ENCODE data around the gene AOPEP. TPM values are rescaled to one million over a fixed set of nuclear protein-coding genes. Genes with fewer than 3 reads are reported as not detected.

AOPEP gene
- total RNA-seq, 1 donor from 2014 or later: 25.8 TPM

DNA sequence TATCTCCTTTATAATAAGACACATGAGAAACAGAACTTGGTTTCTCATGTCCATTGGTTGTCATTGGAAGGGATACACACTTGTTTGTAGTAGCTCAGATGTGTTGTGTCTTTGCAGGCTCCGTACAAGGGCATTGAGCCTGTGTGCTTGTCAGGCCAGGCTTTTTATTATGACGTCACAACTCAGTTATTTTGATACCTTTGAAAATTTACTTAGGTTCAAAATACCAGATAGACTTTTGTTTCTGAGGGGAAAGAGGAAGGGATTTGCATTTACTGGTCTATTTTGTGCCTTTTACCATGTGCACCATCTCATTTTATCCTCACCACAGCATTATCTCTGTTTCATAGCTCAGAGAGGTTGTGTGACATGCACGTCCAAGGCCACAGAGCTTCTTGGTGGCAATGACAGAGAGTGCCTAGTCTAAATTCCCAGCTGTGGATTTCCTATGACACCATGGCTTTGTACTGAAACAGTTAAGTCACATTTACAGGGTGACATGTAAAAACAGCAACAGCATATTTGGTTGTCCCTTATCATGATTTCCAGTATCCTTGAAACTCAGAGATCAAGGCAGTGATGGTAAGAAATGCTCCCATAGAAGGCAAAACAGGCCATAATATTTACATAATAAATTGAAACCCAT, 268.7 kb downstream of the AOPEP start:
- H3K4me1 Mint-ChIP-seq (ENCODE audit: low read depth, unreplicated experiment): no peaks in the 10 kb centered on the region
- DNase-seq: no peak
- no peak overlapping the region for H3K27ac Mint-ChIP-seq (ENCODE audit: unreplicated experiment)
- no peaks in the 10 kb centered on the region for H3K9me3 Mint-ChIP-seq (ENCODE audit: unreplicated experiment)
- H3K36me3 Mint-ChIP-seq (ENCODE audit: unreplicated experiment): no peaks in the 10 kb centered on the region
- no peaks in the 10 kb centered on the region for H3K27me3 Mint-ChIP-seq (ENCODE audit: unreplicated experiment)
- no peak overlapping the region for H3K4me3 Mint-ChIP-seq (ENCODE audit: unreplicated experiment)
- TF ChIP-seq, protein P1, sequence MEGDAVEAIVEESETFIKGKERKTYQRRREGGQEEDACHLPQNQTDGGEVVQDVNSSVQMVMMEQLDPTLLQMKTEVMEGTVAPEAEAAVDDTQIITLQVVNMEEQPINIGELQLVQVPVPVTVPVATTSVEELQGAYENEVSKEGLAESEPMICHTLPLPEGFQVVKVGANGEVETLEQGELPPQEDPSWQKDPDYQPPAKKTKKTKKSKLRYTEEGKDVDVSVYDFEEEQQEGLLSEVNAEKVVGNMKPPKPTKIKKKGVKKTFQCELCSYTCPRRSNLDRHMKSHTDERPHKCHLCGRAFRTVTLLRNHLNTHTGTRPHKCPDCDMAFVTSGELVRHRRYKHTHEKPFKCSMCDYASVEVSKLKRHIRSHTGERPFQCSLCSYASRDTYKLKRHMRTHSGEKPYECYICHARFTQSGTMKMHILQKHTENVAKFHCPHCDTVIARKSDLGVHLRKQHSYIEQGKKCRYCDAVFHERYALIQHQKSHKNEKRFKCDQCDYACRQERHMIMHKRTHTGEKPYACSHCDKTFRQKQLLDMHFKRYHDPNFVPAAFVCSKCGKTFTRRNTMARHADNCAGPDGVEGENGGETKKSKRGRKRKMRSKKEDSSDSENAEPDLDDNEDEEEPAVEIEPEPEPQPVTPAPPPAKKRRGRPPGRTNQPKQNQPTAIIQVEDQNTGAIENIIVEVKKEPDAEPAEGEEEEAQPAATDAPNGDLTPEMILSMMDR (IDR thresholded peaks at IDR 0.05; ENCODE audit: partially characterized antibody, unreplicated experiment): no peak

DNA sequence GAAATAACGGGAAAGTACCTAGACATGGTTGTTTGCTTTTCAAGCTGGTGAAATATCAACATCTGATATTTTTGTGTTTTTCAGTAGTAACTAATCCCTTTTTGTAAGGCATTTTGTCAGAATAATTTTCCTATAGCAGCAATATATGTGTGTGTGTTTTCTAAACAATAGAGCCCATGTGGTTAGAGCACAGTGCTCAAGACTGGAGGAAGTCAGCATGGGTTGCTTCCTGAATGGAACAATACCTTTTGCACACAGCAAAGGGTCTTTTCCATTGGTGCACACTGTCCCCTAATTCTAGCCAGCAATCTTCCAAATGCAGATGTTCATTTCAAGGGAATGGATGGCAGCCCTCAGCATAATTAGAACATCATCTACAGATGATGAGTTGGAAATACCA, 270.1 kb downstream of the AOPEP start:
- TF ChIP-seq, protein P1 (IDR thresholded peaks at IDR 0.05; ENCODE audit: partially characterized antibody, unreplicated experiment): no peak
- no peaks in the 10 kb centered on the region for H3K9me3 Mint-ChIP-seq (ENCODE audit: unreplicated experiment)
- no peaks in the 10 kb centered on the region for H3K4me1 Mint-ChIP-seq (ENCODE audit: low read depth, unreplicated experiment)
- no peak overlapping the region for H3K27ac Mint-ChIP-seq (ENCODE audit: unreplicated experiment)
- DNase-seq: no peak
- H3K36me3 Mint-ChIP-seq (ENCODE audit: unreplicated experiment): no peaks in the 10 kb centered on the region
- H3K4me3 Mint-ChIP-seq (ENCODE audit: unreplicated experiment): no peak overlapping the region
- H3K27me3 Mint-ChIP-seq (ENCODE audit: unreplicated experiment): no peaks in the 10 kb centered on the region

DNA sequence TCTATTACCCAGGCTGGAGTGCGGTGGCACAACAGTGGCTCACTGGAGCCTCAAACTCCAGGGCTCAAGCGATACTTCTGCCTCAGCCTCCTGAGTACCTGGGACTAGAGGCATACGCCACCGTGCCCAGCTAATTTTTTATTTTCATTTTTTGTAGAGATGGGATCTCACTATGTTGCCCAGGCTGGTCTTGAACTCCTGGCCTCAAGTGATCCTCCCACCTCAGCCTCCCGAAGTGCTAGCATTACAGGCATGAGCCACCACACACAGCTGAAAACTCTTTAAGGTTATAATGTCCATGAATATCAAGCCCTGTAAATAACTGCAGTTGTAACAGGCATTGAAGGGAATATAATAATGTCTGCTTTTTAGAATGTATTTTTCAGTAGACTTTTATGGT, 271.2 kb downstream of the AOPEP start:
- Mint-ChIP-seq H3K27ac (ENCODE audit: unreplicated experiment) (no peak overlapping the region), H3K27me3 (ENCODE audit: unreplicated experiment) (no peaks in the 10 kb centered on the region), H3K4me1 (ENCODE audit: low read depth, unreplicated experiment) (no peaks in the 10 kb centered on the region), H3K36me3 (ENCODE audit: unreplicated experiment) (no peaks in the 10 kb centered on the region), H3K9me3 (ENCODE audit: unreplicated experiment) (no peaks in the 10 kb centered on the region), H3K4me3 (ENCODE audit: unreplicated experiment) (no peak overlapping the region)
- TF ChIP-seq, protein P1 (IDR thresholded peaks at IDR 0.05; ENCODE audit: partially characterized antibody, unreplicated experiment): no peak
- no peak for DNase-seq

DNA sequence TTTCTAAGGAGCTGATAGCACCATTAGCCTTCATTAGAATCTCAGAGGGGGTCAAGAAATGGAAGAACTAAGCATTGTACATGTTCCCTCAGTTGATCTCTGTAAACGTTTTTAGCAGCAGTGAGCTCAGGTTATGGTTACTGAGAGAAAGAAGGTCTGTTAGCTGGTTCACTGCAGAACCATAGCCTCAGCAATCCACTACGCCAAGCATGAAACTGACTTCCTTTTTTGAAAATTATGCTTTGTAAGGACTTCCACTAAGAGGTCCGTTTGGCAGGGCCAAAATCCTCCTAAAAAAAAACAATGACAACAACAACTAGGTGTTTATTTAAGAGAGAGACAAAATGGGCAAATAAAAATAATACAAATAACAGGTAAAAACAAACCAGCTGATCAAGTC, 273.3 kb downstream of the AOPEP start:
- no peak for DNase-seq
- Mint-ChIP-seq H3K27ac (ENCODE audit: unreplicated experiment) (no peak overlapping the region), H3K9me3 (ENCODE audit: unreplicated experiment) (no peaks in the 10 kb centered on the region), H3K27me3 (ENCODE audit: unreplicated experiment) (no peaks in the 10 kb centered on the region), H3K4me3 (ENCODE audit: unreplicated experiment) (no peak overlapping the region), H3K4me1 (ENCODE audit: low read depth, unreplicated experiment) (no peaks in the 10 kb centered on the region), H3K36me3 (ENCODE audit: unreplicated experiment) (no peaks in the 10 kb centered on the region)
- TF ChIP-seq, protein P1 (IDR thresholded peaks at IDR 0.05; ENCODE audit: partially characterized antibody, unreplicated experiment): no peak

DNA sequence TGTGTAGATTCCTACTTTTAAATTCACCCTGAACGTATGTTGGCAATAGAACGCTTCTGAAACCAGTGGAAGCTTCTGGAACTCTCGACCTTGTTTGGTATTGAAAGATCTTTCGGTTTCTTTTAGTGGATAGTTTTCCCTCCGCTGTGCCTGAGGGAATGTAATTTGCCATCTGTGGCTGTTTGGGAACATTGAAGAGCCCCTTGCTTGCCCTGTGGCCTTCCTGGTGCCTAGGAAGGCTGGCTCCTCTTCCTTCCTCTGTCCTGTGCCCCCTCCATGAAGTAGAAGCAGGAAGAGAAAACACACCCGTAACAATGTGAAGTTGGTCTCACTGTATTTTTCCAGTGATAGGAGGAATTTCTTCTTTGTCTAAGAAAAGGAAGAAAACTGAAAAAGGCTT, 274.3 kb downstream of the AOPEP start:
- no peaks in the 10 kb centered on the region for H3K4me1 Mint-ChIP-seq (ENCODE audit: low read depth, unreplicated experiment)
- peaks cover 2% of the 10 kb centered on the region for H3K9me3 Mint-ChIP-seq (ENCODE audit: unreplicated experiment)
- DNase-seq: no peak
- H3K36me3 Mint-ChIP-seq (ENCODE audit: unreplicated experiment): no peaks in the 10 kb centered on the region
- H3K4me3 Mint-ChIP-seq (ENCODE audit: unreplicated experiment): no peak overlapping the region
- TF ChIP-seq, protein P1 (IDR thresholded peaks at IDR 0.05; ENCODE audit: partially characterized antibody, unreplicated experiment): no peak
- peaks cover 2% of the 10 kb centered on the region for H3K27me3 Mint-ChIP-seq (ENCODE audit: unreplicated experiment)
- H3K27ac Mint-ChIP-seq (ENCODE audit: unreplicated experiment): no peak overlapping the region
